ENCODE measurements around the gene KAT6B.

Gene KAT6B

GRCh38 chr10:74909670-74910069 lies 83.3 kb downstream of the KAT6B start:
- H3K4me2 ChIP-seq (ENCODE audit: low read length): no peak overlapping the region
- peaks cover 56% of the 10 kb centered on the region for H3K79me2 ChIP-seq
- no peak overlapping the region for H3K4me3 ChIP-seq (ENCODE audit: low read depth, low read length)
- peaks cover 4% of the 10 kb centered on the region for H3K4me1 ChIP-seq
- no peak overlapping the region for H3K9ac ChIP-seq
- H3K27me3 ChIP-seq (ENCODE audit: control insufficient read depth, insufficient read depth, low read length): no peaks in the 10 kb centered on the region
- H3K36me3 ChIP-seq (ENCODE audit: control insufficient read depth, insufficient read depth, low read length): no peaks in the 10 kb centered on the region
- no peak overlapping the region for H2AFZ ChIP-seq
- TF ChIP-seq CTCF (IDR thresholded peaks at IDR 0.05): no peak
- no peaks in the 10 kb centered on the region for H3K9me3 ChIP-seq (ENCODE audit: control insufficient read depth, low read length)
- no peak overlapping the region for H3K27ac ChIP-seq

- H3K4me2 ChIP-seq (ENCODE audit: low read length): no peak overlapping the region
- TF ChIP-seq CTCF (IDR thresholded peaks at IDR 0.05): no peak
- no peaks in the 10 kb centered on the region for H3K9me3 ChIP-seq (ENCODE audit: control insufficient read depth, low read length)
- H3K36me3 ChIP-seq (ENCODE audit: control insufficient read depth, insufficient read depth, low read length): no peaks in the 10 kb centered on the region
- H3K27ac ChIP-seq: no peak overlapping the region
- H3K4me3 ChIP-seq (ENCODE audit: low read depth, low read length): no peak overlapping the region
- H2AFZ ChIP-seq: no peak overlapping the region
- H3K9ac ChIP-seq: no peak overlapping the region
- H3K27me3 ChIP-seq (ENCODE audit: control insufficient read depth, insufficient read depth, low read length): no peaks in the 10 kb centered on the region
- H3K4me1 ChIP-seq: peaks cover 7% of the 10 kb centered on the region
- peaks cover 55% of the 10 kb centered on the region for H3K79me2 ChIP-seq
Observed at GRCh38 chr10:74910241-74910975, 84.0 kb downstream of the KAT6B start.

GRCh38 chr10:74910976-74911350 lies 84.6 kb downstream of the KAT6B start:
- Histone ChIP-seq H2AFZ (no peak overlapping the region), H3K4me2 (ENCODE audit: low read length) (no peak overlapping the region), H3K9me3 (ENCODE audit: control insufficient read depth, low read length) (no peaks in the 10 kb centered on the region), H3K36me3 (ENCODE audit: control insufficient read depth, insufficient read depth, low read length) (no peaks in the 10 kb centered on the region), H3K79me2 (peaks cover 54% of the 10 kb centered on the region), H3K4me1 (peaks cover 8% of the 10 kb centered on the region), H3K4me3 (ENCODE audit: low read depth, low read length) (no peak overlapping the region), H3K27me3 (ENCODE audit: control insufficient read depth, insufficient read depth, low read length) (no peaks in the 10 kb centered on the region), H3K9ac (no peak overlapping the region), H3K27ac (no peak overlapping the region)
- no peak for TF ChIP-seq CTCF (IDR thresholded peaks at IDR 0.05)

- TF ChIP-seq CTCF (IDR thresholded peaks at IDR 0.05): no peak
- no peak overlapping the region for H3K27ac ChIP-seq
- H3K9me3 ChIP-seq (ENCODE audit: control insufficient read depth, low read length): no peaks in the 10 kb centered on the region
- H3K4me1 ChIP-seq: peaks cover 8% of the 10 kb centered on the region
- peaks cover 46% of the 10 kb centered on the region for H3K79me2 ChIP-seq
- H3K4me3 ChIP-seq (ENCODE audit: low read depth, low read length): no peak overlapping the region
- H3K9ac ChIP-seq: no peak overlapping the region
- H3K36me3 ChIP-seq (ENCODE audit: control insufficient read depth, insufficient read depth, low read length): no peaks in the 10 kb centered on the region
- no peak overlapping the region for H2AFZ ChIP-seq
- H3K4me2 ChIP-seq (ENCODE audit: low read length): no peak overlapping the region
- no peaks in the 10 kb centered on the region for H3K27me3 ChIP-seq (ENCODE audit: control insufficient read depth, insufficient read depth, low read length)
Observed at GRCh38 chr10:74912182-74912581, 85.8 kb downstream of the KAT6B start.

- Histone ChIP-seq H3K79me2 (peaks cover 46% of the 10 kb centered on the region), H3K36me3 (ENCODE audit: control insufficient read depth, insufficient read depth, low read length) (no peaks in the 10 kb centered on the region), H3K27ac (no peak overlapping the region), H3K4me1 (peaks cover 13% of the 10 kb centered on the region), H2AFZ (no peak overlapping the region), H3K4me2 (ENCODE audit: low read length) (no peak overlapping the region), H3K27me3 (ENCODE audit: control insufficient read depth, insufficient read depth, low read length) (no peaks in the 10 kb centered on the region), H3K9me3 (ENCODE audit: control insufficient read depth, low read length) (no peaks in the 10 kb centered on the region), H3K9ac (no peak overlapping the region), H3K4me3 (ENCODE audit: low read depth, low read length) (no peak overlapping the region)
- no peak for TF ChIP-seq CTCF (IDR thresholded peaks at IDR 0.05)
Observed at GRCh38 chr10:74912682-74913081, 86.3 kb downstream of the KAT6B start.

Measured in parathyroid adenoma (tissue), 2 donors.